Sigmoid colon (tissue), 7 donors: ENCODE measurements around the gene AIFM2. TPM values are rescaled to one million over a fixed set of nuclear protein-coding genes. Genes with fewer than 3 reads are reported as not detected.

Source experiments
- DNase-seq: peaks from one replicate; pipeline ENCODE4 v3.0.0-alpha.2; 2019
- H3K27ac ChIP-seq, 4 donors: fragments of 200-600 bp; sonication (generic); one replicate each; pipeline ENCODE4 v1.5.1; 2016 to 2019; ENCODE audit warnings: mild to moderate bottlenecking in 1 of 4
- H3K27me3 ChIP-seq, 3 donors: fragments of 200-600 bp; sonication (generic); one replicate each; pipeline ENCODE4 v1.5.1; 2019; ENCODE audit warnings: mild to moderate bottlenecking in 1 of 3
- H3K36me3 ChIP-seq, 4 donors: fragments of 200-600 bp; sonication (generic); one replicate each; pipeline ENCODE4 v1.5.1; 2016 to 2019
- H3K4me1 ChIP-seq, 4 donors: fragments of 200-600 bp; sonication (generic); one replicate each; pipeline ENCODE4 v1.5.1; 2017 to 2019
- H3K4me3 ChIP-seq, 4 donors: fragments of 200-600 bp; sonication (generic); one replicate each; pipeline ENCODE4 v1.5.1; 2017 to 2019; ENCODE audit warnings: mild to moderate bottlenecking in 2 of 4, moderate library complexity in 1 of 4
- H3K9me3 ChIP-seq, 4 donors: fragments of 200-600 bp in 3 of 4; sonication (generic) in 3 of 4; one replicate each; pipeline versions ENCODE4 v1.5.1 to v1.6.1; 2013 to 2019
- CTCF ChIP-seq, 4 experiments: fragments of 450-650 bp in 3 of 4; fragments of 200-600 bp in 1 of 4; IDR thresholded peaks; one replicate each; pipeline ENCODE4 v1.5.1; 2016 to 2019; ENCODE audit warnings: antibody characterized with exemption in 4 of 4, mild to moderate bottlenecking in 3 of 4, moderate library complexity in 2 of 4
- EP300 ChIP-seq, 4 donors: sonication (generic); formaldehyde crosslinking; IDR thresholded peaks; one replicate each; pipeline ENCODE4 v1.6.1; 2017; ENCODE audit warnings: antibody characterized with exemption in 4 of 4
- POLR2A ChIP-seq, 2 donors: fragments of 450-650 bp; IDR thresholded peaks; one replicate each; pipeline ENCODE4 v1.6.1; 2016; ENCODE audit warnings: antibody characterized with exemption in 2 of 2, mild to moderate bottlenecking in 2 of 2, moderate library complexity in 2 of 2
- POLR2AphosphoS5 ChIP-seq, 4 donors: sonication (generic); formaldehyde crosslinking; IDR thresholded peaks; one replicate each; pipeline ENCODE4 v1.6.1; 2017; ENCODE audit warnings: antibody characterized with exemption in 4 of 4
- WGBS, 2 donors: extraction: QIAGEN DNeasy Blood & Tissue Kit; methylation state at CpG; one replicate each; pipeline ENCODE4 v1.1.7; 2013; 5-methylcytosine and 5-hydroxymethylcytosine counted together
- intact Hi-C: fragments of 100-400 bp; cut with DNase I; formaldehyde crosslinking; loops from one replicate; pipeline ENCODE4 v1.15.1; 2023
- polyA plus RNA-seq, 3 donors: library from polyadenylated mRNA; stranded (reverse); fragments of 200-250 nt; gene quantifications; one replicate each; pipeline ENCODE4 v1.2.3, GENCODE V29; 2013
- total RNA-seq, 4 donors: library from RNA; depleted of rRNA; stranded (reverse); fragments of >200 nt; gene quantifications; one replicate each; pipeline ENCODE4 v1.1.0, GENCODE V29; 2016
- donor health status: healthy with polysubstance abuse.
- donor health status: Bipolar disorder and iron deficiency.
- donor health status: healthy.

AIFM2 gene
- total and polyA plus RNA-seq, 7 donors, result 10.2 to 26.8 (median 11.7) TPM

- H3K4me3 ChIP-seq, result no peak overlapping the region
- no peak overlapping the region for H3K27ac ChIP-seq
- H3K4me1 ChIP-seq, result no peaks in the 10 kb centered on the region
- no peak for DNase-seq
- no peaks in the 10 kb centered on the region for H3K36me3 ChIP-seq
- intact Hi-C loops, result no loop called here
- no peaks in the 10 kb centered on the region for H3K27me3 ChIP-seq
- no peaks in the 10 kb centered on the region for H3K9me3 ChIP-seq
- WGBS, 2 donors, result 86 to 91% methylated on average over 10 of the region's 10 CpGs
- TF ChIP-seq EP300 (IDR thresholded peaks at IDR 0.05) (no peak), POLR2A (IDR thresholded peaks at IDR 0.05) (no peak), CTCF (IDR thresholded peaks at IDR 0.05) (no peak), POLR2AphosphoS5 (IDR thresholded peaks at IDR 0.05) (no peak)
Measured at GRCh38 chr10:70063418-70064098, 69.1 kb downstream of the AIFM2 start.

Other genes starting within 250 kb of the AIFM2 start
- gene MACROH2A2, start 80.0 kb downstream of the AIFM2 start, total RNA-seq, result 10 to 100 TPM in 3 of 4 donors, 1 to 10 TPM in 1; 6.4 to 19.4 (median 12.6) TPM
- gene MACROH2A2, start 80.0 kb downstream of the AIFM2 start, polyA plus RNA-seq, result 10 to 100 TPM in 1 of 3 donors, 1 to 10 TPM in 2; 4.8 to 16.4 (median 6.0) TPM
- 10 to 100 TPM in 1 of 4 donors, 1 to 10 TPM in 3; 7.9 to 10.3 (median 9.0) TPM for gene TYSND1, start 13.9 kb upstream of the AIFM2 start, total RNA-seq
- gene TYSND1, start 13.9 kb upstream of the AIFM2 start, polyA plus RNA-seq, result 10 to 100 TPM in 1 of 3 donors, 1 to 10 TPM in 2; 5.1 to 13.5 (median 8.4) TPM
- gene SAR1A, start 37.7 kb upstream of the AIFM2 start, total RNA-seq, result 10 to 100 TPM; 67.0 to 86.6 (median 78.6) TPM
- 10 to 100 TPM; 16.2 to 37.5 (median 19.4) TPM for gene SAR1A, start 37.7 kb upstream of the AIFM2 start, polyA plus RNA-seq
- 10 to 100 TPM; 51.2 to 99.5 (median 70.6) TPM for gene PPA1, start 100.6 kb upstream of the AIFM2 start, total RNA-seq
- gene PPA1, start 100.6 kb upstream of the AIFM2 start, polyA plus RNA-seq, result 100 to 1,000 TPM; 179 to 273 (median 179) TPM
- under 1 TPM in 2 of 4 donors, not detected in 2; under 0.01 TPM for gene NPFFR1, start 151.2 kb upstream of the AIFM2 start, total RNA-seq
- under 1 TPM in 1 of 3 donors, not detected in 2; 0.44 TPM for gene NPFFR1, start 151.2 kb upstream of the AIFM2 start, polyA plus RNA-seq
- 10 to 100 TPM in 3 of 4 donors, 1 to 10 TPM in 1; 9.9 to 22.4 (median 18.7) TPM for gene LRRC20, start 249.8 kb upstream of the AIFM2 start, total RNA-seq
- 10 to 100 TPM in 1 of 3 donors, 1 to 10 TPM in 2; 1.2 to 12.2 (median 3.2) TPM for gene LRRC20, start 249.8 kb upstream of the AIFM2 start, polyA plus RNA-seq